ENCODE measurements around the gene CREBL2.
"Not testable (repeated sequence)": the region's sequence is repeated elsewhere in the genome, so short reads cannot be mapped to it uniquely, and the experiment has no call there.

Gene CREBL2

GRCh38 chr12:12641650-12642049 is 30.0 kb downstream of the CREBL2 start:
- DNase-seq, result no peak

GRCh38 chr12:12642916-12643315 is 31.2 kb downstream of the CREBL2 start:
- no peak for DNase-seq

GRCh38 chr12:12645485-12645884 is 33.8 kb downstream of the CREBL2 start:
- peak; percentile 78 for DNase-seq

- not testable (repeated sequence) for DNase-seq
Observed at GRCh38 chr12:12645968-12646367, 34.3 kb downstream of the CREBL2 start.

- DNase-seq, result no peak
Observed at GRCh38 chr12:12646483-12647072, 34.9 kb downstream of the CREBL2 start.

- DNase-seq, result no peak
Observed at GRCh38 chr12:12648284-12648683, 36.6 kb downstream of the CREBL2 start.

GRCh38 chr12:12648951-12649650 is 37.4 kb downstream of the CREBL2 start:
- no peak for DNase-seq

GRCh38 chr12:12651752-12652151 is 40.1 kb downstream of the CREBL2 start:
- no peak for DNase-seq

GRCh38 chr12:12652704-12653103 is 41.0 kb downstream of the CREBL2 start:
- DNase-seq, result not testable (repeated sequence)

- no peak for DNase-seq
Observed at GRCh38 chr12:12653922-12654321, 42.2 kb downstream of the CREBL2 start.

GRCh38 chr12:12654691-12655460 is 43.2 kb downstream of the CREBL2 start:
- DNase-seq, result no peak

- no peak for DNase-seq
Observed at GRCh38 chr12:12660201-12660600, 48.5 kb downstream of the CREBL2 start.

GRCh38 chr12:12661086-12661856 is 49.6 kb downstream of the CREBL2 start:
- DNase-seq, result no peak

- no peak for DNase-seq
Observed at GRCh38 chr12:12663644-12664294, 52.1 kb downstream of the CREBL2 start.

- no peak for DNase-seq
Observed at GRCh38 chr12:12665194-12665593, 53.5 kb downstream of the CREBL2 start.

- DNase-seq, result no peak
Observed at GRCh38 chr12:12668005-12668404, 56.3 kb downstream of the CREBL2 start.

- no peak for DNase-seq
Observed at GRCh38 chr12:12669020-12669419, 57.3 kb downstream of the CREBL2 start.

GRCh38 chr12:12671850-12672660 is 60.4 kb downstream of the CREBL2 start:
- DNase-seq, result no peak

GRCh38 chr12:12673296-12673695 is 61.6 kb downstream of the CREBL2 start:
- no peak for DNase-seq

- DNase-seq, result no peak
Observed at GRCh38 chr12:12676605-12677004, 64.9 kb downstream of the CREBL2 start.

- DNase-seq, result no peak
Observed at GRCh38 chr12:12681061-12681765, 69.5 kb downstream of the CREBL2 start.

Data from CD4-positive, alpha-beta T cell treated with Interleukin-21 for 1 hour (primary cell).